ENCODE measurements around the gene MCC. TPM values are rescaled to one million over a fixed set of nuclear protein-coding genes. Genes with fewer than 3 reads are reported as not detected.

MCC gene
- total RNA-seq, 3 donors from 2014 or later (not counting 1 experiment from before 2014, with no cell fraction given) = 0.68 to 1.8 (median 1.4) TPM

DNA sequence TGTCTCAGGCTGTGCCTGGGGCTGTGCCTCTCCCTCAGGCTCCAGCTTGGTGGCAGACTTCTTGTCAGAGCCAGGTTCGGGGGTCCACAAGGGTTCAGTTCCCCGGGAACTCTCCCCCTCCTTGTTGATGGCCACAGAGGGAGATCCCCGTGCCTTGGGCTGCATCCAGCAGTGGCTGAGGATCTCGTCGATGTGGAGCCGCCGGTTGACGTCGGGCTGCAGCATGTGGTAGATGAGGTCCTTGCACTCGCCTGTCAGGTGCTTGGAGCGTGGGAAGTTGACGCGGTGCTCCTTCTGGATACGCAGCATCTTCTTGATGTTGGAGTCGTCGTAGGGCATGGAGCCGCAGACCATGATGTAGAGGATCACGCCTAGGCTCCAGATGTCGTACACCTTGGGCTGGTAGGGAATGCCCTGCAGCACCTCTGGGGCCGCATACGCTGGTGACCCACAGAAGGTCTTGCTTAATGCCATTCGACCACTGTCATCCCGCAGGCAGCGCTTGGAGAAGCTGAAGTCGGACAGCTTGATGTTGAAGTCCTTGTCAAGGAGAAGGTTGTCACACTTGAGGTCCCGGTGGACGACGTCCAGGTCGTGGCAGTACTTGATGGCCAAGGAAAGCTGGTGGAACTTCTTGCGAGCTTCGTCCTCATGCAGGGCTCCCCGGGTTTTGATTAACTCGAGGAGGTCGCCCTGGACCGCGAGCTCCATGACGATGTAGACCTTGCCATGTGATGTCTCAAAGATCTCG, 54.2 kb downstream of the MCC start:
- Histone ChIP-seq H3K9me3 (ENCODE audit: control insufficient read depth, insufficient read depth, low read length) (no peaks in the 10 kb centered on the region), H3K4me3 (ENCODE audit: low read length) (no peak overlapping the region), H3K27me3 (ENCODE audit: control insufficient read depth, insufficient read depth, low read length) (no peaks in the 10 kb centered on the region), H3K36me3 (ENCODE audit: control insufficient read depth, insufficient read depth, low read length) (no peaks in the 10 kb centered on the region), H3K4me1 (ENCODE audit: control insufficient read depth, insufficient read depth, low read length) (no peaks in the 10 kb centered on the region), H3K27ac (ENCODE audit: low read length) (no peak overlapping the region)
- TF ChIP-seq, protein P1, sequence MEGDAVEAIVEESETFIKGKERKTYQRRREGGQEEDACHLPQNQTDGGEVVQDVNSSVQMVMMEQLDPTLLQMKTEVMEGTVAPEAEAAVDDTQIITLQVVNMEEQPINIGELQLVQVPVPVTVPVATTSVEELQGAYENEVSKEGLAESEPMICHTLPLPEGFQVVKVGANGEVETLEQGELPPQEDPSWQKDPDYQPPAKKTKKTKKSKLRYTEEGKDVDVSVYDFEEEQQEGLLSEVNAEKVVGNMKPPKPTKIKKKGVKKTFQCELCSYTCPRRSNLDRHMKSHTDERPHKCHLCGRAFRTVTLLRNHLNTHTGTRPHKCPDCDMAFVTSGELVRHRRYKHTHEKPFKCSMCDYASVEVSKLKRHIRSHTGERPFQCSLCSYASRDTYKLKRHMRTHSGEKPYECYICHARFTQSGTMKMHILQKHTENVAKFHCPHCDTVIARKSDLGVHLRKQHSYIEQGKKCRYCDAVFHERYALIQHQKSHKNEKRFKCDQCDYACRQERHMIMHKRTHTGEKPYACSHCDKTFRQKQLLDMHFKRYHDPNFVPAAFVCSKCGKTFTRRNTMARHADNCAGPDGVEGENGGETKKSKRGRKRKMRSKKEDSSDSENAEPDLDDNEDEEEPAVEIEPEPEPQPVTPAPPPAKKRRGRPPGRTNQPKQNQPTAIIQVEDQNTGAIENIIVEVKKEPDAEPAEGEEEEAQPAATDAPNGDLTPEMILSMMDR (IDR thresholded peaks at IDR 0.05) = no peak
- Mint-ChIP-seq H3K27me3 (ENCODE audit: low read depth in 2 of 2) (peaks cover 6 to 15% of the 10 kb centered on the region in 2 donors), H3K4me1 (no peaks in the 10 kb centered on the region), H3K4me3 (no peak overlapping the region), H3K36me3 (no peaks in the 10 kb centered on the region), H3K9me3 (no peaks in the 10 kb centered on the region), H3K27ac (no peak overlapping the region)
- ATAC-seq = no peak
- 89% methylated on average over 38 of the region's 38 CpGs for WGBS (ENCODE audit: insufficient coverage)
- intact Hi-C loops (cut with micrococcal nuclease) = no loop called here
- DNase-seq = no peak

GRCh38 chr5:113433071-113433470, 55.2 kb downstream of the MCC start:
- Mint-ChIP-seq H3K36me3 (no peaks in the 10 kb centered on the region), H3K4me3 (no peak overlapping the region), H3K4me1 (no peaks in the 10 kb centered on the region), H3K9me3 (no peaks in the 10 kb centered on the region), H3K27me3 (ENCODE audit: low read depth in 2 of 2) (peaks cover 3 to 11% of the 10 kb centered on the region in 2 donors), H3K27ac (no peak overlapping the region)
- H3K36me3 ChIP-seq (ENCODE audit: control insufficient read depth, insufficient read depth, low read length) = no peaks in the 10 kb centered on the region
- no peak overlapping the region for H3K4me3 ChIP-seq (ENCODE audit: low read length)
- 78% methylated on average over 21 of the region's 21 CpGs for WGBS (ENCODE audit: insufficient coverage)
- no peaks in the 10 kb centered on the region for H3K27me3 ChIP-seq (ENCODE audit: control insufficient read depth, insufficient read depth, low read length)
- TF ChIP-seq, protein P1 (IDR thresholded peaks at IDR 0.05) = no peak
- no peak overlapping the region for H3K27ac ChIP-seq (ENCODE audit: low read length)
- H3K4me1 ChIP-seq (ENCODE audit: control insufficient read depth, insufficient read depth, low read length) = no peaks in the 10 kb centered on the region
- no peak for ATAC-seq
- no peak for DNase-seq
- intact Hi-C loops (cut with micrococcal nuclease) = no loop called here
- no peaks in the 10 kb centered on the region for H3K9me3 ChIP-seq (ENCODE audit: control insufficient read depth, insufficient read depth, low read length)

DNA sequence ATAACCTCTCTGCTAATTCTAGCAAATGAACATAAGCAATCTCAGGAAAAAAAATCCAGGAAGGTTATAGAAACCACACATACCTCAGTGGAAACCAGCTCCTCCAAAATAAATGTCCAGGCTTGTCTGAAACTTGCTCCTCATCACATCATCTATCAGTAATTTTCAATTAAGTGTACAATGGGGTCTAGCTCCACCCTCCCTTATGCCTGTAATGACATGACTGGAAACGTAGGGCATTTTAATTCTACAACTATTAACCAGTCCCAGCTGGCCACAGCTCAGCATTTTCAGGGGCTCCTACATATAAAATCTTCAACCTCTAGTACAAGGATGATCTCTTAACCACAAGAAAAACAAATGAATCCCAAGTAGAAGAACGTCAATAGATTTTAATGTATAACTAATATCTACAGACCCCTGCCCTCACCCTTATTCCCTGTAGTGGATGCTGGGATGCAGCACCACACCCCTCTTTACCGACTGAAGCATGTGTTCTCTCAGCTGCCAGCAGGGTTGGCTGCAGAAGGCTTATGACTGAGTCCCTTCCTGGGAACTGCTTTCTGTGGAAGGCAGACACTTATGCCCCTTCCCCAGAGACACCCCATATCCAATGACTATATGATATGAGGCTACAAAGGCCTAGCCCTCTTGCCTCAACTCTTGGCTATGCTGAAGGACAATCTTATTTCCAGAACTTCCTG, 60.2 kb downstream of the MCC start:
- H3K36me3 Mint-ChIP-seq = no peaks in the 10 kb centered on the region
- H3K27ac Mint-ChIP-seq = no peak overlapping the region
- no peak overlapping the region for H3K4me3 ChIP-seq (ENCODE audit: low read length)
- H3K4me3 Mint-ChIP-seq = no peak overlapping the region
- DNase-seq (no peak), ATAC-seq (no peak)
- peaks cover 0 to 12% of the 10 kb centered on the region in 2 donors for H3K27me3 Mint-ChIP-seq (ENCODE audit: low read depth in 2 of 2)
- H3K4me1 ChIP-seq (ENCODE audit: control insufficient read depth, insufficient read depth, low read length) = no peaks in the 10 kb centered on the region
- intact Hi-C loops (cut with micrococcal nuclease) = no loop called here
- TF ChIP-seq, protein P1 (IDR thresholded peaks at IDR 0.05) = no peak
- H3K27me3 ChIP-seq (ENCODE audit: control insufficient read depth, insufficient read depth, low read length) = no peaks in the 10 kb centered on the region
- H3K36me3 ChIP-seq (ENCODE audit: control insufficient read depth, insufficient read depth, low read length) = no peaks in the 10 kb centered on the region
- no peaks in the 10 kb centered on the region for H3K4me1 Mint-ChIP-seq
- no peaks in the 10 kb centered on the region for H3K9me3 Mint-ChIP-seq
- WGBS (ENCODE audit: insufficient coverage) = 96% methylated on average over 3 of the region's 3 CpGs
- H3K9me3 ChIP-seq (ENCODE audit: control insufficient read depth, insufficient read depth, low read length) = no peaks in the 10 kb centered on the region
- H3K27ac ChIP-seq (ENCODE audit: low read length) = no peak overlapping the region

Data from natural killer cell (primary cell).